GM18517 (cell line): Measurements from ENCODE around the gene ERFE.

ENCODE experiments used
- ATAC-seq: cut with Tn5 transposase; IDR thresholded peaks from one replicate; pipeline ENCODE4 v1.9.1; 2021; ENCODE audit warnings: mild to moderate bottlenecking, moderate library complexity; ENCODE audit not compliant: unreplicated experiment

ERFE gene

GRCh38 chr2:238125127-238125885, 33.5 kb upstream of the ERFE start:
- ATAC-seq = no peak

DNA sequence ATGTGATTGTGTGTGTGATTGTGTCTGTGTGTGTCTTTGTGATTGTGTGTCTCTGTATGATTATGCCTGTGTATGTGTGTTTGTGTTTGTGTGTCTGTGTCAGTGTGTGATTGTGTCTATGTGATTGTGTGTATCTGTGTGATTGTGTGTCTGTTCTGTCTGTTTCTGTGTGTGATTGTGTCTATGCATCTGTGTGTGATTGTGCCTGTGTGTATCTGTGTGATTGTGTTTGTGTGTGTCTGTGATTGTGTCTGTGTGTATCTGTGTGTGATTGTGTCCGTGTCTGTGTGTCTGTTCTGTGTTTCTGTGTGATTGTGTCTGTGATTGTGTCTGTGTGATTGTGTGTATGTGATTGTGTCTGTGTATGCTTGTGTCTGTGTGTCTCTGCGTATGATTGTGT, 32.4 kb upstream of the ERFE start:
- ATAC-seq = no peak

DNA sequence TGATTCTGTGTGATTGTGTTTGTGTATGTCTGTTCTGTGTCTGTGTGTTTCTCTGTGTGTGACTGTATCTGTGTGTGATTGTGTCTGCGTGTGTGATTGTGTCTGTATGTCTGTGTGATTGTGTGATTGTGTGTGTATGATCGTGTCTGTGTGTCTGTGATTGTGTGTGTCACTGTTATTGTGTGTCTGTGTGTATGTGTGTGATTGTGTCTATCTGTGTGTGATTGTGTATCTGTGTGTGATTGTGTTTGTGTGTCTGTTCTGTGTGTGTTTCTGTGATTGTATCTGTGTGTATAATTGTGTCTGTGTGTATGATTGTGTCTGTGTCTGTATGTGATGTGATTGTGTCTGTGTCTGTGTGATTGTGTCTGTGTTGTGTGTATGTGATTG, 32.0 kb upstream of the ERFE start:
- no peak for ATAC-seq

DNA sequence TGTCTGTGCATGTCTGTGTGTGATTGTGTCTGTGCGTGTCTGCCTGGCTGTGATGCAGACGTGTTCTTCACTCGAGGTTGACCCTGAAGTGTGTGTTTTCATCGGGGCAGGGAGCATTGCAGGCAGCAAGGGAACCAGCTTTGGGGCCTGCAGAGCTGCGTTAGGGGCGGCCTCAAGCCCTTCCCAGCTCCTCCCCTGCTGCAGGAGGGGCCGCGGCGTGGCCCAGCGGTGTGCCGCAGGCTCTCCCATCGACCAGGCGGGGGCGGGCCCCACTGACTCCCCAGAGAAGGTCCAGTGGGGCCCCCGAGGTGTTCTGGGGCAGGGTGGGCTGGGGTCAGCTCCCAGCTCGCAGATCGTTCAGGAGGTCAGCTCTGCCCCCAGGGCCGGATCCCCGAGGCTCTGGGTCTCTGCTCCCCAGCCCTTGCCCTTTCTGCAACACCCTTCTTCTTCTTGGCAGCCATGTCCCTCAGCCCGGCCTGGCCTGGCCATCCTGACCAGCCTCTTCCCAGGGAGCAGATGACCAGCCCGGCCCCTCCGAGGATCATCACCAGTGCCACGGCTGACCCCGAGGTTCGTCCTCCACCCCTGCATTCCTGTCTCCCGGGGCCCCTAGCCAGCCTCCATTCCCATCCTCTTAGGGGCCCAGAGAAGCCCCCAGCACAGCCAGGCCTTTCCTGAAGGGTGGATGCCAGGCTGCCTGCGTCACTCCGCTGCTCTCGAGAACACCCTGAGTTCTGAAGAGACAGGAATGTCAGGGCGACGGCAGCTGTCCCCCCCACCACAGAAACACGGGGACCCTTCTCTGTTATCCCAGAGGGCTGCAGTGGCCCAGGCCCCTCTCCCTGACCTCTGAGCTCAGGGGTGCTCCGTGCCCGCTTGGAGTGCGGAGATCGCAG, 31.4 kb upstream of the ERFE start:
- no peak for ATAC-seq

GRCh38 chr2:238128061-238128440, 30.7 kb upstream of the ERFE start:
- no peak for ATAC-seq

GRCh38 chr2:238128534-238129001, 30.2 kb upstream of the ERFE start:
- no peak for ATAC-seq

- ATAC-seq = no peak
Measured at GRCh38 chr2:238129166-238130010, 29.4 kb upstream of the ERFE start.

DNA sequence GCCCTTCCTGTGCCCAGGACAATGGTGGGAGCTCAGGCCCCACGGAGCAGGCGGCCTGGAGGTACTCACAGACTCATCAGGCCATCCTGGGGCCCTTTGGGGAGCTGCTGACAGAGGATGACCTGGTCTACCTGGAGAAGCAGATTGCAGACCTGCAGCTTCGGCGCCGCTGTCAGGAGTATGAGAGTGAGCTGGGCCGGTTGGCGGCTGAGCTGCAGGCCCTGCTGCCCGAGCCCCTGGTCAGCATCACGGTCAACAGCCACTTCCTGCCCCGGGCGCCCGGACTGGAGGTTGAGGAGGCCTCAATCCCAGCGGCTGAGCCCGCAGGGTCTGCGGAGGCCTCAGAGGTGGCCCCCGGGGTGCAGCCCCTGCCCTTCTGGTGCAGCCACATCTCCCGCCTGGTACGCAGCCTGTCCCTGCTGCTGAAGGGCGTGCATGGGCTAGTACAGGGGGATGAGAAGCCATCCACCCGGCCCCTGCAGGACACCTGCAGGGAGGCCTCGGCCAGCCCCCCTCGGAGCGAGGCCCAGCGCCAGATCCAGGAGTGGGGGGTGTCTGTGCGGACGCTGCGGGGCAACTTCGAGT, 28.6 kb upstream of the ERFE start:
- no peak for ATAC-seq

- ATAC-seq = no peak
Measured at GRCh38 chr2:238130696-238131628, 27.8 kb upstream of the ERFE start.

- no peak for ATAC-seq
Measured at GRCh38 chr2:238131761-238132462, 26.9 kb upstream of the ERFE start.

DNA sequence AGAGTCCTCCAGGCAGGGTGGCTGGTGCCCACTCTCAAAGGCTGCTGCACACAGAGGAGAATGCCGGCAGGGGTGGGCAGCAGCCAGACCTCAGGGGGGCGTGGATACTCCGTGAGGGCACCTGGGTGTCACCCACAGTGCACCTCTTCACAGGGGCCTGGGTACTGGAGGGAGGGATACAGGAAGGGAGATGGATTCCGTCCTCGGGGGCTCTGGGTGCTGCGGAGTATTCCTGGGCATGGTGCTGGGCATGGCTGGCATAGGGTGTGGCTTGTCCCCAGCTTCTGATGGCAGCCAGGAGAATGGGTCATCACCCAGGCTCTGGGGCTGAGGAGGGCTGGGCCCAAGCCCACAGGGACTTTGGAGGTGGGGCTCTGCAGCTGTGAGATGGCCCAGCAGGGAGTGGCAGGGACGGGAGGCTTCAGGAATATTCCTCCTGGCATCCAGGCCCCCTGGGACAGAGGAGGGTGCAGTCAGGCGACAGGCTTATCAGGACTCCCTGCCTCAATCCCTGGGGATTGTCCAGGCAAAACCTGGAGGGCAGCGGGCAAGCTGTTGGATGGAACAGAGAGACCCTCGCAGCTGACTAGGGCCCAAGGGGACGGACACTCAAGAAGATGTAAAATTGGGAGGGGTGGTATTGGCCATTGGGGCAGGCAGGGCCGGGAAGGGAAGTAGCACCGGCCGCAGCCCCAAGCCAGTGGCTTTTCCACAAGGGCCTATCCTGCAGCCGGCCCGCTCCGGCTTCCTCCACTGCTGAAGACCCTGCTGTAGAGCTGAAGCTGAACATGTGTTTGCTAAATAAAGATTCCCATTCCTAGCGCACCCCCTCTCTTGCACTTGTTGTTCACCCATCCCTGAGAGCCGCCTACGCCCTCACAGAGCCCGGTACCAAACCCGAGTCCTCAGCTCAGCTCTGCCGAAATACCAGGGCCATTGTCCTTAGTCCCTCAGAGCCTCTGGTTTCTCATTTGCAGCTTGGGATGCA, 26.0 kb upstream of the ERFE start:
- no peak for ATAC-seq

DNA sequence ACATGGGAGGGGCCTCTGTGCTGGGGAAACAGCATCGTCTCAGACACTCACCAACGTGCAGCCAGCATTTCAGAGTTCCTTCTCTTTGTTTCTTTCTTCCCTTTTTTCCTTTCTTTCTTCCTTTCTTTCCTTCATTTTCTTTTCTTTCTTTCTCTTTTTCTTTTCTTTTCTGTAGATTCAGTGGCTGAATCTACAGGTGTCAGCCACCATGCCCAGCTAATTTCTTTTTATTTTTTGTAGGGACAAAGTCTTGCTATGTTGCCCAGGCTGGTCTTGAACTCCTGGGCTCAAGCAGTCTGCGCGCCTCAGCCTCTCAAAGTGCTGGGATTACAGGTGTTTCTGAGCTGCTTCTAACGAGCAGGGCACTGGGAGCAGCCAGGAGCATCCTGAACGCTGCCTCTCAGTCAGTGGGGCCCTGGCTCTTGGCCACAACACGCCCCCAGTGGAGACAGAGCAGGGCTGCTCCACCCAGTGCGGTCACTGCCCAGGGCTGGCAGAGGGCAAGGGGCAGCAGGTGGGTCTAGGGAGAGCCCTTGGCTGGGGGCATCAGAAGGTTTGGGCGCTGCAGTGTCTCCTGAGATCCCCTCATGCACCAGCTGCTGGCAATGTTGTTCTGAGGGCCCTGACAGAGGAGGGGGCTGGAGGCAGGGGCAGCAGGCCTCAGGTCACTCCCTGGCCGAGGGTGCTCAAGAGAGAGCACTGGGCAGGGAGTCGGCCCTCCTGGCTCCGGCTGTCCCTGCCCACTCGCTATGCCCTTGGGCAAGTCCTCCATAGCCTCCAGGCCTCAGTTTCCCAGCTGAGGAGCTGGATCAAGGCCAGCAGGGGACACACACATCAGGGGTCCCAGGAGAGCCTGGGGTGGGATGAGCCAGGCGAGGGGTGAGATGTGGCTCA, 25.0 kb upstream of the ERFE start:
- ATAC-seq = no peak

DNA sequence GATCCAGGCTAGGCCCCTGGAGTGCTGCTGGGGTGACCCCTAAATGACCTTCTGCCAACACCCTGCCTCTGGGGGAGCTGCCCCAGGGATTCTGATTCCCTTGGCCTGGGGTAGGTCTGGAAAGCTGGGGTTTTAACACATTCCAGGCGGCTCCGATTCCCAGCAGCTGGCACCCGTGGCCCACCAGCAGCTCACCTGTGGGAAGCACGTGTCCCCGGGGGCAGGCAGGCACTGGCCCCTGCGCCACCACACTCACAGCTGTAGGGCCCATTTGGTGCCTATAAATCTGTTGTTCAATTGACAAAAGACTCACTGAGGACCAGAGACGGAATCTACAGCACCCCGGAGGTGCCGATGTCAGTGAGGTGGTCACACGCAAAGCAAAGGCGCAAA, 24.4 kb upstream of the ERFE start:
- ATAC-seq = no peak

GRCh38 chr2:238135601-238136150, 23.1 kb upstream of the ERFE start:
- ATAC-seq = no peak

DNA sequence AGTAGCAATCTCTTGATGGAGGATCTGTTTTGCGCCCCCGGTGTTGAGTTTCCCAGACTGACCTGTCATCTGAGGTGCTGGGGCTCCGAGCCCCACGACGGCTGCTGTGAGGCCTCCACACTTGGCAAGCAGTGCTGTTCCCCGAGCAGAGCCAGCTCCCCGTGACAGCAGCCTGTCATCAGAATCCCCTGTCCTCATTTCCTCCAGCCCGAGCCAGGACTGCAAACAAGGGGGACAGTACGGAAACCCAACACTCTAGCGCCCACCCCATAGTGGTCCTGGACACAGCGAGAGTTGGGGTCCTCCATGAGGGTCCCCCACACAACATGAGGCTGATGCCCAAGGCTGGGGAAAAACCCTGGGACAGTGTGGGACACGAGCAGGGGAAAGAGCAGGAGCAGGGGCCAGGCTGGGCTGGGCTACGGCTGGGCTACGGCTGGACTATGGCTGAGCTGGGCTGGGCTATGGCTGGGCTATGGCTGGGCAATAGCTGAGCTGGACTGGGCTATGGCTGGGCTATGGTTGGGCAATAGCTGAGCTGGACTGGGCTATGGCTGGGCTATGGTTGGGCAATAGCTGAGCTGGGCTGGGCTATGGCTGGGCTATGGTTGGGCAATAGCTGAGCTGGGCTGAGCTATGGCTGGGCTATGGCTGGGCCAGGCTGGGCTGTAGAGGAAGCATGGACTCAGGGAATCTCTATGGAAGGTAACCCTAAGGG, 21.8 kb upstream of the ERFE start:
- no peak for ATAC-seq

- ATAC-seq = no peak
Measured at GRCh38 chr2:238137885-238138284, 20.9 kb upstream of the ERFE start.
